ENCODE results near the gene ADAM23. TPM values are rescaled to one million over a fixed set of nuclear protein-coding genes. Genes with fewer than 3 reads are reported as not detected.

ADAM23 gene
- total and polyA plus RNA-seq, 12 donors = 4.5 to 33.9 (median 6.7) TPM

- no peak overlapping the region for H3K27ac ChIP-seq
- TF ChIP-seq, protein P1, sequence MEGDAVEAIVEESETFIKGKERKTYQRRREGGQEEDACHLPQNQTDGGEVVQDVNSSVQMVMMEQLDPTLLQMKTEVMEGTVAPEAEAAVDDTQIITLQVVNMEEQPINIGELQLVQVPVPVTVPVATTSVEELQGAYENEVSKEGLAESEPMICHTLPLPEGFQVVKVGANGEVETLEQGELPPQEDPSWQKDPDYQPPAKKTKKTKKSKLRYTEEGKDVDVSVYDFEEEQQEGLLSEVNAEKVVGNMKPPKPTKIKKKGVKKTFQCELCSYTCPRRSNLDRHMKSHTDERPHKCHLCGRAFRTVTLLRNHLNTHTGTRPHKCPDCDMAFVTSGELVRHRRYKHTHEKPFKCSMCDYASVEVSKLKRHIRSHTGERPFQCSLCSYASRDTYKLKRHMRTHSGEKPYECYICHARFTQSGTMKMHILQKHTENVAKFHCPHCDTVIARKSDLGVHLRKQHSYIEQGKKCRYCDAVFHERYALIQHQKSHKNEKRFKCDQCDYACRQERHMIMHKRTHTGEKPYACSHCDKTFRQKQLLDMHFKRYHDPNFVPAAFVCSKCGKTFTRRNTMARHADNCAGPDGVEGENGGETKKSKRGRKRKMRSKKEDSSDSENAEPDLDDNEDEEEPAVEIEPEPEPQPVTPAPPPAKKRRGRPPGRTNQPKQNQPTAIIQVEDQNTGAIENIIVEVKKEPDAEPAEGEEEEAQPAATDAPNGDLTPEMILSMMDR (IDR thresholded peaks at IDR 0.05) = no peak
- no peak for TF ChIP-seq POLR2A (IDR thresholded peaks at IDR 0.05)
- intact Hi-C loops (cut with DNase I) = no loop called here
- no peaks in the 10 kb centered on the region for H3K36me3 ChIP-seq (replicated peaks in 1 of 2)
- 74 to 86% (median 79%) methylated on average over 2 of the region's 2 CpGs for WGBS, 4 donors
- H3K9me3 ChIP-seq (replicated peaks in 1 of 3) = no peaks in the 10 kb centered on the region
- no peak for DNase-seq
- H3K27me3 ChIP-seq = no peaks in the 10 kb centered on the region
- H3K4me1 ChIP-seq (replicated peaks in 1 of 2) = no peaks in the 10 kb centered on the region
- no peak overlapping the region for H3K4me3 ChIP-seq
Observed at GRCh38 chr2:206585335-206585734, 142.0 kb downstream of the ADAM23 start.

DNA sequence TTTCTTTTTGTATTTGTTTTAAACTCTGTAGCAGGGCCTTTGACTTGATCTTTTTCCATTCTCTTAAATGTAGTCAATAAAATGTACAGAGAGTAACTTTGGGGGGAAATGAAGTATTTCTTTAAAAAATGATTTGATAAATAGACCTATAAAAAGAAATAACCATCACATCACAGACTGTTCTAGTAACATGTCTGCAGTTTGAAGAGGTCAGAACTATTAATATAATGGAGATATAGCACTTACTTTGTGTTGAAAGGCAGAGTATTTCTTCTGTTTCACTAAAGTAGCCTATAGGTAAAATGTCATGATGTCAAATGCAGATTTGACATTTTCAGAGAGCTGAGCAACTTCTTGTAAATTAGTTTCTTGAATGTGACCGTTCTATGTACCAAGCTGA, 143.3 kb downstream of the ADAM23 start:
- Histone ChIP-seq H3K9me3 (replicated peaks in 1 of 3) (no peaks in the 10 kb centered on the region), H3K27me3 (no peaks in the 10 kb centered on the region), H3K4me3 (no peak overlapping the region), H3K4me1 (replicated peaks in 1 of 2) (no peaks in the 10 kb centered on the region), H3K36me3 (replicated peaks in 1 of 2) (no peaks in the 10 kb centered on the region), H3K27ac (no peak overlapping the region)
- TF ChIP-seq POLR2A (IDR thresholded peaks at IDR 0.05) = no peak
- no peak for DNase-seq
- intact Hi-C loops (cut with DNase I) = no loop called here
- 70 to 81% (median 78%) methylated on average over 1 of the region's 1 CpG for WGBS, 4 donors

DNA sequence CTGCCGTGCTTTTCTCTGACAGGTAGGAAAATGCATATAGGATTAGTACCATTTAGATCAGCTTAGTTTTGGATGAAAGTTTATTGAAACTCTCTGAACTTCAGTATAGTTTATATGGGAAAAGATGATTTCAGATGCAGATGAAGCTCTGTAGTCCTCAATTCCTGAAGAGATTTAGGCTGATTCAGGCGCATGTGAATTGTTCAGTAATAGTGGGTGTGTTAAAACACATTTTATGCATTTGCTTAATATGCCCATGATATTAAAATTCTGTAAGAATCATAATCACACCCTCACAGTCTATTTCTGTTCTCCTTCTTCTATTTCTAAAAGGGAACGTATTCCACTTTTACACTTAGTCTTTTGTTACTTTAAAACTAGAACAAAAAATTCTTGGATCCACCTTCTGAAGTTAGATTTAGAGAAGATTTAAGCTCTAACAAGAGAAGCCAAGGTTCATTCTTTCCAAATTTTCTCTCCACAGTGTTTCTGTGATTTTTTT, 154.4 kb downstream of the ADAM23 start:
- no peaks in the 10 kb centered on the region for H3K4me1 ChIP-seq (replicated peaks in 1 of 2)
- TF ChIP-seq, protein P1 (IDR thresholded peaks at IDR 0.05) = no peak
- no peak for TF ChIP-seq POLR2A (IDR thresholded peaks at IDR 0.05)
- no peaks in the 10 kb centered on the region for H3K36me3 ChIP-seq (replicated peaks in 1 of 2)
- DNase-seq = no peak
- H3K27me3 ChIP-seq = no peaks in the 10 kb centered on the region
- no peak overlapping the region for H3K27ac ChIP-seq
- H3K4me3 ChIP-seq = no peak overlapping the region
- no peaks in the 10 kb centered on the region for H3K9me3 ChIP-seq (replicated peaks in 1 of 3)
- 93 to 99% (median 94%) methylated on average over 3 of the region's 3 CpGs for WGBS, 4 donors
- intact Hi-C loops (cut with DNase I) = no loop called here

DNA sequence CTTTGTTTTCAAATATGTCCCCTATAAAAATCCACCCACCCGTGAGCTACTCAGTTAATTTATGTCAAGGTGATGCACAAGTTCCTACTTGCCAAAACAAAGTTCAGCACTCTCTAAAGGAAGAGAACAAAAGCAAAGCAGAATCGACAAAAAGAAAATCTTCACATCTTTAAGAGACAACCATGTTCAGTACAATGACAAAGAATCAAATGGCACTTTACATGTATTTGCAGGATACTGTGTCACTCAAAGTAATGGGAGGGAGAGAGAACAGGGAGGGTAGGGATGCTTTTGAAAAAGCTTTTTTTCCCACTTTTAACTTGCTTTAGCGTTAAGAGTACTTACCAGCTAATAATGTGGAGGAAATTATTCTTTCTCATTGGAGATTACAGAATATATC, 159.9 kb downstream of the ADAM23 start:
- WGBS, 4 donors = 78 to 90% (median 81%) methylated on average over 3 of the region's 3 CpGs
- no peak for TF ChIP-seq POLR2A (IDR thresholded peaks at IDR 0.05)
- TF ChIP-seq, protein P1 (IDR thresholded peaks at IDR 0.05) = no peak
- no peaks in the 10 kb centered on the region for H3K27me3 ChIP-seq

DNA sequence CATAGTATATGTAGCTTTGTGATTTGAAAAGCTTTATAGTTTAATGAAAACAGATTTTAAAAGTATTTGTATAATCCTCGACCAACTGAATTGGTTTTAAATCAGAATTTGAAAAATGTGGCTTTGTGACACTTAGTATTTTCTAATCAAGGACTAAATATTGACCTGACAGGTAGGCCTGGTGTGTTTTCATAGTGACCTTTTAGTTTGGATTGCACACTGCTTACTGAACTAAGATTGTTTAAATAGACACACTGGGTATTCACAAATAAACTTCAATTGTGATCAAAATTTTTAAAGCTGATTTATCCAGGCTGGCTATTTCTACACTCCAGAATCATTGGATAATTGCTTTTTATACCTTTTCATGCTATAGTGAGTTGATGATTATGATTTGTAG, 167.1 kb downstream of the ADAM23 start:
- H3K36me3 ChIP-seq (replicated peaks in 1 of 2) = no peaks in the 10 kb centered on the region
- no peaks in the 10 kb centered on the region for H3K27me3 ChIP-seq
- H3K27ac ChIP-seq = no peak overlapping the region
- TF ChIP-seq POLR2A (IDR thresholded peaks at IDR 0.05) = no peak
- TF ChIP-seq, protein P1 (IDR thresholded peaks at IDR 0.05) = no peak
- no peak for DNase-seq
- no peaks in the 10 kb centered on the region for H3K9me3 ChIP-seq (replicated peaks in 1 of 3)
- intact Hi-C loops (cut with DNase I) = no loop called here
- no peaks in the 10 kb centered on the region for H3K4me1 ChIP-seq (replicated peaks in 1 of 2)
- WGBS, 4 donors = 70 to 84% (median 74%) methylated on average over 1 of the region's 1 CpG
- H3K4me3 ChIP-seq = no peak overlapping the region

More for the DNA sequence above, 159.9 kb downstream of the ADAM23 start:
- Histone ChIP-seq H3K4me3 (no peak overlapping the region), H3K4me1 (replicated peaks in 1 of 2) (no peaks in the 10 kb centered on the region), H3K9me3 (replicated peaks in 1 of 3) (no peaks in the 10 kb centered on the region), H3K36me3 (replicated peaks in 1 of 2) (no peaks in the 10 kb centered on the region), H3K27ac (no peak overlapping the region)
- intact Hi-C loops (cut with DNase I) = no loop called here
- DNase-seq = no peak

Measured in adrenal gland (tissue), 12 donors.